RCC 7860 (cell line): ENCODE data around the gene TRIM67.
"Not testable (repeated sequence)": the region's sequence is repeated elsewhere in the genome, so short reads cannot be mapped to it uniquely, and the experiment has no call there.

Experiments
- DNase-seq: peaks from one replicate; pipeline ENCODE4 v3.0.0-alpha.2; 2015; ENCODE audit warnings: low spot score
- FAIRE-seq: peaks from 2 replicates; lab custom pipeline; 2012; peaks lifted over from hg19 to GRCh38; lab: Jason Lieb, UNC

TRIM67 gene

GRCh38 chr1:231201979-231202633 is 40.2 kb downstream of the TRIM67 start:
- FAIRE-seq (no peak), DNase-seq (no peak)

GRCh38 chr1:231203259-231204057 is 41.6 kb downstream of the TRIM67 start:
- FAIRE-seq (no peak), DNase-seq (no peak)

- DNase-seq (no peak), FAIRE-seq (no peak)
Observed at GRCh38 chr1:231206856-231207255, 45.0 kb downstream of the TRIM67 start.

GRCh38 chr1:231207437-231207836 is 45.6 kb downstream of the TRIM67 start:
- DNase-seq (no peak), FAIRE-seq (no peak)

GRCh38 chr1:231208980-231209379 is 47.1 kb downstream of the TRIM67 start:
- no peak for FAIRE-seq
- no peak for DNase-seq

GRCh38 chr1:231209531-231209930 is 47.7 kb downstream of the TRIM67 start:
- FAIRE-seq (no peak), DNase-seq (no peak)

GRCh38 chr1:231210126-231210525 is 48.3 kb downstream of the TRIM67 start:
- DNase-seq (no peak), FAIRE-seq (no peak)

- DNase-seq (peak; percentile 53), FAIRE-seq (no peak)
Observed at GRCh38 chr1:231211005-231211857, 49.4 kb downstream of the TRIM67 start.

GRCh38 chr1:231212301-231212700 is 50.4 kb downstream of the TRIM67 start:
- DNase-seq, FAIRE-seq: not testable (repeated sequence)

- FAIRE-seq = no peak
- no peak for DNase-seq
Observed at GRCh38 chr1:231213831-231214573, 52.1 kb downstream of the TRIM67 start.

- FAIRE-seq = no peak
- no peak for DNase-seq
Observed at GRCh38 chr1:231214918-231215680, 53.2 kb downstream of the TRIM67 start.

- DNase-seq = no peak
- FAIRE-seq = no peak
Observed at GRCh38 chr1:231215681-231216385, 54.0 kb downstream of the TRIM67 start.

GRCh38 chr1:231216498-231216897 is 54.6 kb downstream of the TRIM67 start:
- no peak for FAIRE-seq
- DNase-seq = no peak

- FAIRE-seq = no peak
- no peak for DNase-seq
Observed at GRCh38 chr1:231217056-231217455, 55.2 kb downstream of the TRIM67 start.

GRCh38 chr1:231218078-231218477 is 56.2 kb downstream of the TRIM67 start:
- FAIRE-seq (no peak), DNase-seq (no peak)

GRCh38 chr1:231219422-231220401 is 57.9 kb downstream of the TRIM67 start:
- DNase-seq (no peak), FAIRE-seq (no peak)

- FAIRE-seq (no peak), DNase-seq (no peak)
Observed at GRCh38 chr1:231220801-231221200, 58.9 kb downstream of the TRIM67 start.

- no peak for DNase-seq
- no peak for FAIRE-seq
Observed at GRCh38 chr1:231226156-231226555, 64.3 kb downstream of the TRIM67 start.
